ENCODE data around the gene OXT. TPM values are rescaled to one million over a fixed set of nuclear protein-coding genes. Genes with fewer than 3 reads are reported as not detected.
"Not testable (repeated sequence)": the region's sequence is repeated elsewhere in the genome, so short reads cannot be mapped to it uniquely, and the experiment has no call there.

OXT gene
- total RNA-seq, 1 donor from 2014 or later: not detected

GRCh38 chr20:3115190-3116107 lies 44.0 kb downstream of the OXT start:
- Mint-ChIP-seq H3K27me3 (ENCODE audit: low read depth) (no peaks in the 10 kb centered on the region), H3K36me3 (ENCODE audit: low read depth) (peaks cover 8% of the 10 kb centered on the region), H3K9me3 (no peaks in the 10 kb centered on the region), H3K4me1 (ENCODE audit: low read depth) (peaks cover 2% of the 10 kb centered on the region), H3K27ac (no peak overlapping the region), H3K4me3 (ENCODE audit: low read depth) (no peak overlapping the region)
- DNase-seq (ENCODE audit: low spot score): no peak
- intact Hi-C loops (cut with micrococcal nuclease): loop anchor here (2.0 kb wide), 1 partner anchor 61 kb away; no protein-coding TSS in a partner anchor

- peaks cover 9% of the 10 kb centered on the region for H3K4me1 Mint-ChIP-seq (ENCODE audit: low read depth)
- H3K27me3 Mint-ChIP-seq (ENCODE audit: low read depth): no peaks in the 10 kb centered on the region
- peaks cover 17% of the 10 kb centered on the region for H3K36me3 Mint-ChIP-seq (ENCODE audit: low read depth)
- DNase-seq (ENCODE audit: low spot score): no peak
- H3K4me3 Mint-ChIP-seq (ENCODE audit: low read depth): no peak overlapping the region
- no peak overlapping the region for H3K27ac Mint-ChIP-seq
- intact Hi-C loops (cut with micrococcal nuclease): no loop called here
- H3K9me3 Mint-ChIP-seq: no peaks in the 10 kb centered on the region
These were observed 44.9 kb downstream of the OXT start for GRCh38 chr20:3116341-3116740.

DNA sequence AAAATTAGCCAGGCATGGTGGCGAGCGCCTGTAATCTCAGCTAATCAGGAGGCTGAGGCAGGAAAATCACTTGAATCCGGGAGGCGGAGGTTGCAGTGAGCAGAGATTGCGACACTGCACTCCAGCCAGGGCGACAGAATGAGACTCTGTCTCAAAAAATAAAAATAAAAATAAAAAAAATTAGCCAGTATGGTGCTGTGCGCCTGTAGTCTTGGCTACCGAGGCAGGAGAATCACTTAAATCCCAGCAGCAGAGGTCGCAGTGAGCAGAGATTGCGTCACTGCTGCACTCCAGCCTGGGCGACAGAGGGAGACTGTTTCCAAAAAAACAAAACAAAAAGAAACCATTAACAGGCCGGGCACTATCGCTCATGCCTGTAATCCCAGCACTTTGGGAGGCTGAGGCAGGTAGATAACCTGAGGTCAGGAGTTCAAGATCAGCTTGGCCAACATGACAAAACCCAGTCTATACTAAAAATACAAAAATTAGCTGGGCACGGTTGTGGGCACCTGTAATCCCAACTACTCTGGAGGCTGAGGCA lies 46.5 kb downstream of the OXT start:
- DNase-seq (ENCODE audit: low spot score): peak; percentile 37
- H3K9me3 Mint-ChIP-seq; H3K27ac Mint-ChIP-seq; H3K27me3 Mint-ChIP-seq (ENCODE audit: low read depth); H3K4me3 Mint-ChIP-seq (ENCODE audit: low read depth); intact Hi-C loops (cut with micrococcal nuclease): not testable (repeated sequence)
- Mint-ChIP-seq H3K4me1 (ENCODE audit: low read depth) (peaks cover 19% of the 10 kb centered on the region), H3K36me3 (ENCODE audit: low read depth) (peaks cover 32% of the 10 kb centered on the region)

GRCh38 chr20:3119044-3119443 lies 47.6 kb downstream of the OXT start:
- Mint-ChIP-seq H3K27ac (no peak overlapping the region), H3K27me3 (ENCODE audit: low read depth) (no peaks in the 10 kb centered on the region), H3K4me3 (ENCODE audit: low read depth) (no peak overlapping the region), H3K9me3 (peaks cover 10% of the 10 kb centered on the region), H3K36me3 (ENCODE audit: low read depth) (peaks cover 42% of the 10 kb centered on the region), H3K4me1 (ENCODE audit: low read depth) (peaks cover 24% of the 10 kb centered on the region)
- no peak for DNase-seq (ENCODE audit: low spot score)
- intact Hi-C loops (cut with micrococcal nuclease): no loop called here

DNA sequence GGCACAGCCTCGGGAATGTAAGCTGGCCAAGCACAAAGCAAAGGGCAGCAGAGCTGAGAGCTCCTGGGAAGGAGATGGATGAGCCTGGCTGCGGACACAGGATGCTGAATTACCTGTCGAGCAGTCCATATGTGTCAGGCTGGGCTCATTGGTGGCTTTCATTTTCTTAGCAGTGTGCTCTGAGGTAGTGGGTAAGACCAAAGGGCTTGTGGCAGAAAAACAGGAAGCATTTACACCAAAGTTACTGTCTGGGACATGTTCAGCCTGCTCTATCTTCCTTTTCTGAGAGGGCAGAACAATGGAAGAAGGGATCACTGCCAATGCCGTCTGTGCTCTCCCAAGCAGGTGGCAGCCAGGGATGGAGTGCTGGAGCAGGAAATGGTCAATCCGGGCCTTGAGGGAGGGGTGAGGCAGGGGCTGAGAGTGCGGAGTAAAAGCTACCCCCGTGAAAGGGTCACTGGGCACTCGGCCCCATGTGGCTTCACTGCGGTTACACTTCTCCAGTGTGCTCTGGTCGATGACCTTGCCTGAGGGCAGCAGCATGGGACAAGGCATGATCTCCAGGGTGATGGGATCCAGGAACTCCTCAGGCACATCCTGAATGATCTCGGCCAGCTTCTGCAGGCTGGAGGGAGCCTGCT lies 50.0 kb downstream of the OXT start:
- intact Hi-C loops (cut with micrococcal nuclease): loop anchor here (5.0 kb wide), 1 partner anchor 36 kb away; the partner anchor contains the start of genes FASTKD5 and UBOX5
- H3K4me3 Mint-ChIP-seq (ENCODE audit: low read depth): peak overlapping the region; percentile 9
- H3K27ac Mint-ChIP-seq: peak overlapping the region; percentile 52
- no peaks in the 10 kb centered on the region for H3K27me3 Mint-ChIP-seq (ENCODE audit: low read depth)
- peaks cover 10% of the 10 kb centered on the region for H3K9me3 Mint-ChIP-seq
- H3K4me1 Mint-ChIP-seq (ENCODE audit: low read depth): peaks cover 22% of the 10 kb centered on the region
- peaks cover 46% of the 10 kb centered on the region for H3K36me3 Mint-ChIP-seq (ENCODE audit: low read depth)
- DNase-seq (ENCODE audit: low spot score): no peak

Other genes starting within 250 kb of the OXT start
- gene PCED1A, start 231.0 kb upstream of the OXT start, total RNA-seq: 29.2 and 35.2 TPM in 2 replicates
- 47.4 and 50.1 TPM in 2 replicates for gene VPS16, start 230.9 kb upstream of the OXT start, total RNA-seq
- gene PTPRA, start 198.1 kb upstream of the OXT start, total RNA-seq: 92.0 TPM in 2 replicates
- 3.4 and 3.7 TPM in 2 replicates for gene GNRH2, start 28.0 kb upstream of the OXT start, total RNA-seq
- gene MRPS26, start 25.6 kb upstream of the OXT start, total RNA-seq: 143 and 148 TPM in 2 replicates
- not detected in 2 replicates for gene AVP, start 13.1 kb downstream of the OXT start, total RNA-seq
- 23.1 and 24.6 TPM in 2 replicates for gene FASTKD5, start 88.2 kb downstream of the OXT start, total RNA-seq
- 6.7 and 7.6 TPM in 2 replicates for gene UBOX5, start 88.2 kb downstream of the OXT start, total RNA-seq
- 0.64 and 0.66 TPM in 2 replicates for gene LZTS3, start 101.9 kb downstream of the OXT start, total RNA-seq
- 61.8 and 69.2 TPM in 2 replicates for gene DDRGK1, start 133.1 kb downstream of the OXT start, total RNA-seq
- 84.5 and 87.8 TPM in 2 replicates for gene ITPA, start 137.9 kb downstream of the OXT start, total RNA-seq
- 1.6 and 2.5 TPM in 2 replicates for gene SLC4A11, start 167.6 kb downstream of the OXT start, total RNA-seq

Data from activated T-helper 2 cell treated with anti-CD3 and anti-CD28 coated beads, Interferon-gamma antibody, Interleukin-2, Interleukin-4, amounts not matched to agents 10 μg/mL and 5 μg/mL and 100 μg/mL, durations not matched to agents 14 hours and 24 hours and 36 hours (primary cell).